ENCODE results near the gene PRORP. TPM values are rescaled to one million over a fixed set of nuclear protein-coding genes. Genes with fewer than 3 reads are reported as not detected.

Gene PRORP
- total and polyA plus RNA-seq, 2 donors (not counting 3 experiments of a cell fraction or from before 2014, with no cell fraction given): 28.8 to 36.9 TPM

- no peaks in the 10 kb centered on the region for H3K79me2 ChIP-seq (ENCODE audit: control insufficient read depth, insufficient read depth, low read length)
- BruUV-seq (replicated peaks): no TSS peak
- H3K4me3 ChIP-seq (replicated peaks in 1 of 3; ENCODE audit: insufficient read depth in 1 of 3, low read depth in 1 of 3, low read length in 3 of 3): no peak overlapping the region
- TF ChIP-seq, protein P1, sequence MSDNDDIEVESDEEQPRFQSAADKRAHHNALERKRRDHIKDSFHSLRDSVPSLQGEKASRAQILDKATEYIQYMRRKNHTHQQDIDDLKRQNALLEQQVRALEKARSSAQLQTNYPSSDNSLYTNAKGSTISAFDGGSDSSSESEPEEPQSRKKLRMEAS (IDR thresholded peaks at IDR 0.05; ENCODE audit: insufficient read depth, insufficient read length): no peak
- TF ChIP-seq MYC (IDR thresholded peaks at IDR 0.05; ENCODE audit: low read depth, low read length): no peak
- no peak for TF ChIP-seq FOS (IDR thresholded peaks at IDR 0.05; ENCODE audit: borderline replicate concordance, insufficient read depth, low read length)
- no peak for TF ChIP-seq JUN (IDR thresholded peaks at IDR 0.05; ENCODE audit: borderline replicate concordance, insufficient read depth, insufficient read length, low read depth)
- TF ChIP-seq GATA2 (IDR thresholded peaks at IDR 0.05; ENCODE audit: insufficient read depth, insufficient read length, low read depth, low read length): no peak
- TF ChIP-seq EZH2 (IDR thresholded peaks at IDR 0.05; ENCODE audit: borderline replicate concordance, low read depth, low read length, severe bottlenecking): no peak
- no peak for TF ChIP-seq POLR2A (IDR thresholded peaks at IDR 0.05; ENCODE audit: low read depth, low read length)
- TF ChIP-seq CTCF (IDR thresholded peaks at IDR 0.05; ENCODE audit: extremely low read depth in 1 of 2, insufficient read depth in 1 of 2, low read depth in 1 of 2, low read length in 2 of 2): no peak
- no peak for TF ChIP-seq POLR2AphosphoS5 (IDR thresholded peaks at IDR 0.05; ENCODE audit: insufficient read depth, low read depth, low read length)
- no peaks in the 10 kb centered on the region for H3K9me1 ChIP-seq (replicated peaks; ENCODE audit: control insufficient read depth, extremely low read depth, insufficient read depth, low read length)
- ChIA-PET CTCF (interaction anchor here (1.5 kb wide), 3 partner anchors 14 to 671 kb away, joined by 3 to 4 read pairs (median 4); no protein-coding TSS in a partner anchor), POLR2A (no interaction called here)
- H3K27ac ChIP-seq (ENCODE audit: insufficient read depth, low read depth, low read length): no peak overlapping the region
- H3K9ac ChIP-seq (replicated peaks; ENCODE audit: extremely low read depth, insufficient read depth, low read length): no peak overlapping the region
- no peak overlapping the region for H3K4me2 ChIP-seq (ENCODE audit: insufficient read depth, low read length)
- no peak overlapping the region for H2AFZ ChIP-seq (ENCODE audit: low read depth, low read length)
- DNase-seq (ENCODE audit: low read depth, low spot score) (no peak), FAIRE-seq (no peak)
- no peaks in the 10 kb centered on the region for H3K36me3 ChIP-seq (ENCODE audit: control insufficient read depth in 2 of 2, extremely low read depth in 1 of 2, insufficient read depth in 2 of 2, low read length in 2 of 2)
- dilution Hi-C loops (cut with MboI; ENCODE audit: extremely low pct_ligation_motif_present, low sequenced_read_pairs) (no loop called here), intact Hi-C loops (cut with micrococcal nuclease) (no loop called here)
- no peaks in the 10 kb centered on the region for H3K27me3 ChIP-seq (ENCODE audit: control insufficient read depth in 2 of 2, insufficient read depth in 2 of 2, low read length in 2 of 2)
- no peaks in the 10 kb centered on the region for H3K9me3 ChIP-seq (replicated peaks; ENCODE audit: control insufficient read depth, insufficient read depth, low read length)
- no peaks in the 10 kb centered on the region for H3K4me1 ChIP-seq (ENCODE audit: control insufficient read depth, extremely low read depth, insufficient read depth, low read length)
- H4K20me1 ChIP-seq (replicated peaks; ENCODE audit: control insufficient read depth, extremely low read depth, insufficient read depth, low read length): no peaks in the 10 kb centered on the region
Measured at GRCh38 chr14:35147186-35147585, 24.8 kb downstream of the PRORP start.
